ENCODE data around the gene RALY. TPM values are rescaled to one million over a fixed set of nuclear protein-coding genes. Genes with fewer than 3 reads are reported as not detected.

The RALY gene
- total RNA-seq, 4 donors from 2014 or later, result 23.2 to 101 (median 87.5) TPM

DNA sequence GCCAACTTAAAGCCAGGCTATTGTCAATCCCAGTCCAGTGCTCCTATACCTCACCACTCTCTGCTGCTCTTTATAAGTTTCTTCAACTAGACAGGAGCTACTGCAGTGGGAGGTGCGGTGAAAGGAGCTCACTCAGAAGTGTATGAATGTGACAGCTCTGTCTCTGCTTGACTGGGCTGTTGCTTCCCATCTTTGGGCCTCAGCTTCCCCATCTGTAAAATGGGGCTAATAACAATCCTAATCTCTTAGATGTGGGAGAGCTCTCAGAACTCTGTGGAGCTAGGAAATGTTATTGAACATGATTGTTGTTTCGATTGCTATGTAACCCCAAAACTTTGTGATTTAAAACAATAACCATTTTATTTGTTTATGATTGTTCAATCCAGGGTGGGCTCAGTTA, 8.4 kb upstream of the RALY start:
- TF ChIP-seq POLR2A (IDR thresholded peaks at IDR 0.05), result no peak
- TF ChIP-seq, protein P1, sequence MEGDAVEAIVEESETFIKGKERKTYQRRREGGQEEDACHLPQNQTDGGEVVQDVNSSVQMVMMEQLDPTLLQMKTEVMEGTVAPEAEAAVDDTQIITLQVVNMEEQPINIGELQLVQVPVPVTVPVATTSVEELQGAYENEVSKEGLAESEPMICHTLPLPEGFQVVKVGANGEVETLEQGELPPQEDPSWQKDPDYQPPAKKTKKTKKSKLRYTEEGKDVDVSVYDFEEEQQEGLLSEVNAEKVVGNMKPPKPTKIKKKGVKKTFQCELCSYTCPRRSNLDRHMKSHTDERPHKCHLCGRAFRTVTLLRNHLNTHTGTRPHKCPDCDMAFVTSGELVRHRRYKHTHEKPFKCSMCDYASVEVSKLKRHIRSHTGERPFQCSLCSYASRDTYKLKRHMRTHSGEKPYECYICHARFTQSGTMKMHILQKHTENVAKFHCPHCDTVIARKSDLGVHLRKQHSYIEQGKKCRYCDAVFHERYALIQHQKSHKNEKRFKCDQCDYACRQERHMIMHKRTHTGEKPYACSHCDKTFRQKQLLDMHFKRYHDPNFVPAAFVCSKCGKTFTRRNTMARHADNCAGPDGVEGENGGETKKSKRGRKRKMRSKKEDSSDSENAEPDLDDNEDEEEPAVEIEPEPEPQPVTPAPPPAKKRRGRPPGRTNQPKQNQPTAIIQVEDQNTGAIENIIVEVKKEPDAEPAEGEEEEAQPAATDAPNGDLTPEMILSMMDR (IDR thresholded peaks at IDR 0.05), result no peak
- Histone ChIP-seq H3K9me3 (no peaks in the 10 kb centered on the region), H3K27me3 (no peaks in the 10 kb centered on the region), H3K4me1 (no peaks in the 10 kb centered on the region), H3K27ac (no peak overlapping the region), H3K4me3 (no peak overlapping the region), H3K36me3 (no peaks in the 10 kb centered on the region)
- DNase-seq, result no peak
- intact Hi-C loops (cut with DNase I; ENCODE audit: low total_unique reads), result no loop called here

DNA sequence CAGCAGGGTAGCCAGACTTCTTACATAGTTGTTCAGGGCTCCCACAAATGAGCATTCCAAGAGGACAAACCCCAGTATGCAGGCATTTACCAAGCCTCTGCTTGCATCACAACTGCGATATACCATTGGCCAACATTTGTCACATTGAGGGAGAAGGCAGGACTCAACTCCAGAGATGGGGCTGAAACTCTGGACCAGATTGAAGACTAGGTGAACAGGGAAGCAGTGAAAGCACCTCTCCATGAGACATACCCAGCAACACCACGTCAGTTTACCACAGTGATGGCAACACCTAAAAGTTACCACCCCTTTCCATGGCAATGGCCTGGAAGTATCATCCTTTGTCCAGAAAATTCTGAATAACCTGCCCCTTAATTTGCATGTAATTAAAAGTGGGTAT, 7.9 kb upstream of the RALY start:
- no peak overlapping the region for H3K4me3 ChIP-seq
- H3K27ac ChIP-seq, result no peak overlapping the region
- H3K4me1 ChIP-seq, result no peaks in the 10 kb centered on the region
- intact Hi-C loops (cut with DNase I; ENCODE audit: low total_unique reads), result no loop called here
- H3K36me3 ChIP-seq, result no peaks in the 10 kb centered on the region
- no peak for DNase-seq
- no peaks in the 10 kb centered on the region for H3K27me3 ChIP-seq
- TF ChIP-seq, protein P1 (IDR thresholded peaks at IDR 0.05), result no peak
- no peak for TF ChIP-seq POLR2A (IDR thresholded peaks at IDR 0.05)
- no peaks in the 10 kb centered on the region for H3K9me3 ChIP-seq

DNA sequence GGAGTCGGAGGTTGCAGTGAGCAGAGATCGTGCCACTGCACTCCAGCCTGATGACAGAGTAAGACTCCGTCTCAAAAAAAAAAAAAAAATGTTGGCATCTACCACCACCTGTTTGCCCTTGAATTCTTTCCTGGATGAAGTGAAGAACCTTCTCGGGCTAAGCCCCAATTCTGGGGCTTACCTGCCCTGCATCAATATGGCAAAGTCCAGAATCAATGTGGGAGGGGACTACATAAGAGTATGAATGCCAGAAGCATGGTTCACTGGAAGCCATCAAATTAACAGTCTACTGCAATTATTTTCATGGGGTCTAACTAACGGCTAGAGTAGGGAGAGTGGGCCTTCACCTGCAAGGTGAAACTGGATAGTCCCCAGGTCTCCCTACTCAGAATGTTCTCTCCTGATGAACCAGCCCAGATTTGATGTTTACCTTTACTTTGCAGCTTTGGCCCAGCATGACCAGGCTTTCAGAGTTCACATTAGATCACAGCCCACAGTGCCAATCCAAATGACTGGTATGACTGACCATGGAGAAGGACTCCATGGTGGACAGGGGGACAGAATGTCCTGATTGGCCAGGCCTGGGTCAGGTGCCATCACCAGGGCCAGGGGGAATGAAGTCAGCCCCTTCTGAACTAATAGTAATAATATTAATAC, 7.0 kb upstream of the RALY start:
- no peaks in the 10 kb centered on the region for H3K27me3 ChIP-seq
- TF ChIP-seq, protein P1 (IDR thresholded peaks at IDR 0.05), result no peak
- TF ChIP-seq POLR2A (IDR thresholded peaks at IDR 0.05), result no peak
- H3K36me3 ChIP-seq, result no peaks in the 10 kb centered on the region
- H3K4me1 ChIP-seq, result no peaks in the 10 kb centered on the region
- H3K27ac ChIP-seq, result no peak overlapping the region
- DNase-seq, result no peak
- no peak overlapping the region for H3K4me3 ChIP-seq
- no peaks in the 10 kb centered on the region for H3K9me3 ChIP-seq
- intact Hi-C loops (cut with DNase I; ENCODE audit: low total_unique reads), result no loop called here

DNA sequence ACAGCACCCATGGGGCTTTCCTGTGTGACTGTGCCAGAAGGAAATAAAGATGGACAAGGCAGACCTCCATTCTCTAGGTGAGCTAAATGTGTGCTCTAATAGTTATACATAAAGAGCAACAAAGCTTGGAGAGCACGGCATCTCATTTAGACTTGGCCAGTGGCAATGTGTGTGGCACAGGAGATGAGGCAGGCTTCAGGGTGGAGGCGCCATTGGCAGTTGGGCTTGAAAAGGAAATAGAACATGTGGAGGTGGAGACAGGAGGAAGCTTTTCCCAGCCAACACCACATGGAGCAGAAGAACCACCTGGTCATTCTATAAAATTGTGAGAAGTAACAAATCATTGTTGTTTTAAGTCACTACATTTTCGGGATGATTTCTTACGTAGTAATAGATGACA, 3.6 kb upstream of the RALY start:
- H3K9me3 ChIP-seq, result no peaks in the 10 kb centered on the region
- no peak overlapping the region for H3K4me3 ChIP-seq
- H3K27ac ChIP-seq, result no peak overlapping the region
- H3K4me1 ChIP-seq, result peaks cover 0 to 3% of the 10 kb centered on the region in 2 donors
- intact Hi-C loops (cut with DNase I; ENCODE audit: low total_unique reads), result no loop called here
- no peaks in the 10 kb centered on the region for H3K27me3 ChIP-seq
- TF ChIP-seq, protein P1 (IDR thresholded peaks at IDR 0.05), result no peak
- TF ChIP-seq POLR2A (IDR thresholded peaks at IDR 0.05), result no peak
- H3K36me3 ChIP-seq, result no peaks in the 10 kb centered on the region
- DNase-seq, result no peak

DNA sequence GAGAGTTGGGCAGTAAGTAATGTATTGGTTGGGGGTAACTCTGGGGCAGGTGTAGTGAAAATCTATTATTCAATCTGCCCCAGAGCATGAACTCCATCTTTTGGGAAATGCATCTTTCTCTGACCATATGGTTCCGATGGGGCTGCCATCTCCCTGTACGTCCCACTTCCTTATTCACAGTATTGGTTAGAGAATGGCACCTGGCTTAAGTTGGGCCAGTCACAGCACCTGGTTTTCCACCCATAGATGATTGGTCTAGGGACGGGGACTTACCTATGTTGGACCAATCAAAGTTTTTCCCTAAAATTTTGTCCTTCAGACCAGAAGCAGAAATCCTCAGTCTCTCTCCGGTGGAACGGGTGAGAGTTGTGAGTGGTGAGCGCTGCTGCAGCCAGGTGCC, 2.2 kb upstream of the RALY start:
- intact Hi-C loops (cut with DNase I; ENCODE audit: low total_unique reads), result no loop called here
- Histone ChIP-seq H3K4me3 (no peak overlapping the region), H3K27ac (no peak overlapping the region), H3K36me3 (no peaks in the 10 kb centered on the region), H3K9me3 (no peaks in the 10 kb centered on the region), H3K27me3 (no peaks in the 10 kb centered on the region), H3K4me1 (peaks cover under 1 to 14% of the 10 kb centered on the region in 2 donors)
- no peak for TF ChIP-seq POLR2A (IDR thresholded peaks at IDR 0.05)
- TF ChIP-seq, protein P1 (IDR thresholded peaks at IDR 0.05), result no peak
- DNase-seq, result no peak

All from uterus (tissue), 4 donors.